ENCODE data around the gene AP5S1. TPM values are rescaled to one million over a fixed set of nuclear protein-coding genes. Genes with fewer than 3 reads are reported as not detected.

AP5S1 gene
- total and polyA plus RNA-seq, 2 of the 13 experiments (the other 11 are each of a cell fraction or from before 2014, with no cell fraction given), result 7.9 to 23.2 TPM

GRCh38 chr20:3811467-3812258 lies 8.7 kb upstream of the AP5S1 start (continued):
- TF ChIP-seq, protein P1, sequence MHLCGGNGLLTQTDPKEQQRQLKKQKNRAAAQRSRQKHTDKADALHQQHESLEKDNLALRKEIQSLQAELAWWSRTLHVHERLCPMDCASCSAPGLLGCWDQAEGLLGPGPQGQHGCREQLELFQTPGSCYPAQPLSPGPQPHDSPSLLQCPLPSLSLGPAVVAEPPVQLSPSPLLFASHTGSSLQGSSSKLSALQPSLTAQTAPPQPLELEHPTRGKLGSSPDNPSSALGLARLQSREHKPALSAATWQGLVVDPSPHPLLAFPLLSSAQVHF (CRISPR knock-in tag; IDR thresholded peaks at IDR 0.05), result peak; percentile 98
- no peak for TF ChIP-seq NR2F2 (IDR thresholded peaks at IDR 0.05; ENCODE audit: borderline replicate concordance, low read depth)
- TF ChIP-seq TP53 (CRISPR knock-in tag; conservative IDR thresholded peaks at IDR 0.05), result peak; percentile 92
- TF ChIP-seq CEBPB (IDR thresholded peaks at IDR 0.05; ENCODE audit: borderline replicate concordance, low read depth, low read length), result peak; percentile 98
- no peak; the same call in 1 of the 2 replicates for TF ChIP-seq ATF1 (CRISPR knock-in tag; IDR thresholded peaks at IDR 0.05)
- TF ChIP-seq NFIC (IDR thresholded peaks at IDR 0.05; ENCODE audit: low read length), result no peak
- TF ChIP-seq, protein P2, sequence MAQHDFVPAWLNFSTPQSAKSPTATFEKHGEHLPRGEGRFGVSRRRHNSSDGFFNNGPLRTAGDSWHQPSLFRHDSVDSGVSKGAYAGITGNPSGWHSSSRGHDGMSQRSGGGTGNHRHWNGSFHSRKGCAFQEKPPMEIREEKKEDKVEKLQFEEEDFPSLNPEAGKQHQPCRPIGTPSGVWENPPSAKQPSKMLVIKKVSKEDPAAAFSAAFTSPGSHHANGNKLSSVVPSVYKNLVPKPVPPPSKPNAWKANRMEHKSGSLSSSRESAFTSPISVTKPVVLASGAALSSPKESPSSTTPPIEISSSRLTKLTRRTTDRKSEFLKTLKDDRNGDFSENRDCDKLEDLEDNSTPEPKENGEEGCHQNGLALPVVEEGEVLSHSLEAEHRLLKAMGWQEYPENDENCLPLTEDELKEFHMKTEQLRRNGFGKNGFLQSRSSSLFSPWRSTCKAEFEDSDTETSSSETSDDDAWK (CRISPR knock-in tag; IDR thresholded peaks at IDR 0.05), result no peak
- TF ChIP-seq ZNF605 (CRISPR knock-in tag; IDR thresholded peaks at IDR 0.05), result peak; percentile 98
- peak; percentile 95; the same call in 1 of the 2 replicates for TF ChIP-seq ZBTB10 (CRISPR knock-in tag; IDR thresholded peaks at IDR 0.05; ENCODE audit: borderline replicate concordance)
- peak; percentile 97 for TF ChIP-seq HNF1B (CRISPR knock-in tag; IDR thresholded peaks at IDR 0.05)
- peak; percentile 95 for TF ChIP-seq CEBPG (CRISPR knock-in tag; IDR thresholded peaks at IDR 0.05)
- TF ChIP-seq, protein P3, sequence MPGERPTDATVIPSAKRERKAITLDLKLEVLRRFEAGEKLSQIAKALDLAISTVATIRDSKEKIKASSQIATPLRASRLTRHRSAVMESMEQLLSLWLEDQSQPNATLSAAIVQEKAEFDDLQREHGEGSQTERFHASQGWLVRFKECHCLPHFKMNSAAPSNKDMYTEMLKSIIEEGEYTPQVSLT (CRISPR knock-in tag; IDR thresholded peaks at IDR 0.05; ENCODE audit: borderline replicate concordance, low read depth), result no peak
- TF ChIP-seq ISX (CRISPR knock-in tag; conservative IDR thresholded peaks at IDR 0.05), result peak; percentile 90; the same call in 1 of the 2 replicates
- peak; percentile 64; the same call in 1 of the 2 replicates for TF ChIP-seq ZNF670 (CRISPR knock-in tag; IDR thresholded peaks at IDR 0.05; ENCODE audit: borderline replicate concordance)
- peak; percentile 95 for TF ChIP-seq FOSL1 (CRISPR knock-in tag; IDR thresholded peaks at IDR 0.05; ENCODE audit: borderline replicate concordance)
- TF ChIP-seq KAT7 (CRISPR knock-in tag; IDR thresholded peaks at IDR 0.05; ENCODE audit: borderline replicate concordance), result peak; percentile 78; the same call in 1 of the 2 replicates
- peak; percentile 99 for TF ChIP-seq NFKB2 (CRISPR knock-in tag; IDR thresholded peaks at IDR 0.05; ENCODE audit: borderline replicate concordance)
- peak; percentile 99 for TF ChIP-seq ZNF607 (CRISPR knock-in tag; IDR thresholded peaks at IDR 0.05; ENCODE audit: borderline replicate concordance)
- peak; percentile 98 for TF ChIP-seq TFDP1 (CRISPR knock-in tag; IDR thresholded peaks at IDR 0.05; ENCODE audit: borderline replicate concordance)
- TF ChIP-seq KDM1A (CRISPR knock-in tag; IDR thresholded peaks at IDR 0.05), result 0 out of 2 replicates have a peak, but pooled peaks have one; percentile 41

Measured in HepG2 (cell line).